ENCODE results near the gene ELOA. TPM values are rescaled to one million over a fixed set of nuclear protein-coding genes. Genes with fewer than 3 reads are reported as not detected.
A peak's percentile ranks its signal among the peaks of the same experiment; 100 is the strongest.

The ELOA gene
- total RNA-seq, 1 donor from 2014 or later = 30.4 TPM

GRCh38 chr1:23795676-23796465, 52.6 kb downstream of the ELOA start:
- no peak for DNase-seq (ENCODE audit: low spot score in 2 of 2, unreplicated experiment in 2 of 2)
- H3K9me3 Mint-ChIP-seq = no peaks in the 10 kb centered on the region
- TF ChIP-seq CTCF (IDR thresholded peaks at IDR 0.05; ENCODE audit: unreplicated experiment) = no peak
- H3K4me3 Mint-ChIP-seq = no peak overlapping the region
- H3K27ac Mint-ChIP-seq = no peak overlapping the region
- H3K36me3 Mint-ChIP-seq = peaks cover 3% of the 10 kb centered on the region
- peaks cover 20% of the 10 kb centered on the region for H3K4me1 Mint-ChIP-seq
- no peaks in the 10 kb centered on the region for H3K27me3 Mint-ChIP-seq (ENCODE audit: low read depth)

GRCh38 chr1:23796466-23797271, 53.4 kb downstream of the ELOA start:
- Mint-ChIP-seq H3K36me3 (peaks cover 3% of the 10 kb centered on the region), H3K9me3 (no peaks in the 10 kb centered on the region), H3K27me3 (ENCODE audit: low read depth) (no peaks in the 10 kb centered on the region), H3K27ac (no peak overlapping the region), H3K4me1 (peaks cover 20% of the 10 kb centered on the region), H3K4me3 (no peak overlapping the region)
- TF ChIP-seq CTCF (IDR thresholded peaks at IDR 0.05; ENCODE audit: unreplicated experiment) = no peak
- DNase-seq (ENCODE audit: low spot score in 2 of 2, unreplicated experiment in 2 of 2) = no peak

- no peak for TF ChIP-seq CTCF (IDR thresholded peaks at IDR 0.05; ENCODE audit: unreplicated experiment)
- Mint-ChIP-seq H3K9me3 (no peaks in the 10 kb centered on the region), H3K36me3 (peaks cover 3% of the 10 kb centered on the region), H3K4me1 (peaks cover 15% of the 10 kb centered on the region), H3K4me3 (no peak overlapping the region), H3K27me3 (ENCODE audit: low read depth) (no peaks in the 10 kb centered on the region), H3K27ac (no peak overlapping the region)
- no peak for DNase-seq (ENCODE audit: low spot score in 2 of 2, unreplicated experiment in 2 of 2)
Observed at GRCh38 chr1:23797478-23798448, 54.5 kb downstream of the ELOA start.

- H3K27me3 Mint-ChIP-seq (ENCODE audit: low read depth) = no peaks in the 10 kb centered on the region
- peak overlapping the region; percentile 76 for H3K4me3 Mint-ChIP-seq
- no peak for TF ChIP-seq CTCF (IDR thresholded peaks at IDR 0.05; ENCODE audit: unreplicated experiment)
- H3K9me3 Mint-ChIP-seq = no peaks in the 10 kb centered on the region
- DNase-seq (ENCODE audit: low spot score in 2 of 2, unreplicated experiment in 2 of 2) = no peak
- H3K27ac Mint-ChIP-seq = peak overlapping the region; percentile 43
- H3K36me3 Mint-ChIP-seq = peaks cover 3% of the 10 kb centered on the region
- peaks cover 15% of the 10 kb centered on the region for H3K4me1 Mint-ChIP-seq
Observed at GRCh38 chr1:23798662-23799142, 55.4 kb downstream of the ELOA start.

- Mint-ChIP-seq H3K36me3 (peaks cover 4% of the 10 kb centered on the region), H3K4me3 (peak overlapping the region; percentile 76), H3K27me3 (ENCODE audit: low read depth) (no peaks in the 10 kb centered on the region), H3K27ac (peak overlapping the region; percentile 43), H3K9me3 (no peaks in the 10 kb centered on the region), H3K4me1 (peaks cover 15% of the 10 kb centered on the region)
- DNase-seq (ENCODE audit: low spot score in 2 of 2, unreplicated experiment in 2 of 2) = no peak
- no peak for TF ChIP-seq CTCF (IDR thresholded peaks at IDR 0.05; ENCODE audit: unreplicated experiment)
Observed at GRCh38 chr1:23799255-23799569, 55.9 kb downstream of the ELOA start.

Measured in mesothelial cell of epicardium (in vitro differentiated cells).